ENCODE results near the gene ZNF454. TPM values are rescaled to one million over a fixed set of nuclear protein-coding genes. Genes with fewer than 3 reads are reported as not detected.

ZNF454 gene
- total RNA-seq, 4 donors from 2014 or later: 0.41 to 4.1 (median 1.6) TPM; not detected in 1

DNA sequence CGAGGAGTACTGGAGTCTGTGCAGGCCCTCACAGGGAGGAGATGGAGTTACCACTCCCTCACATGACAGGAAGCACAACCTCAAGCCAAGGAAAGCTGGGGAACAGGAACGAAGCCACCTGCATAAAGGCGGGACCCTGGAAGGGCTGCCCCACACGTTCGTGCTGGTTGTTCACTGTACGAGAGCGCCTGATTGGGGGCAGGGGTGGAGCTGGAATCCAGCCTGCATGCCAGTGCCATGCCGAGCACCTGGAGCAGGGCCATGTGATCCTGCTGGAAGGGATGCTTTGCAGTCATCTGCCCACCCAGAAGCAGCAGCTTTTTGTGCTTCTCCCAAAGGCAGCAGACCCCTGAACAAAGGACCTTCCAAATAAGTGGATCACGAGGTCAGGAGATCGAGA, 42.7 kb downstream of the ZNF454 start:
- Histone ChIP-seq H3K4me3 (no peak overlapping the region), H3K36me3 (no peaks in the 10 kb centered on the region), H3K27me3 (no peaks in the 10 kb centered on the region), H3K9me3 (peaks cover 32 to 74% of the 10 kb centered on the region in 2 donors), H3K4me1 (no peaks in the 10 kb centered on the region), H3K27ac (no peak overlapping the region)
- 60 to 93% methylated on average over 1 to 10 of the region's 10 CpGs for WGBS, 2 donors (ENCODE audit: low coverage in 1 of 2)
- in situ Hi-C loops (cut with MboI; ENCODE audit: low pct_ligation_motif_present in 1 of 4, low pct_unique_long_range_greater_than_20kb in 1 of 4, low sequenced_read_pairs in 3 of 4) (no loop called here), intact Hi-C loops (cut with DNase I; ENCODE audit: low total_unique reads) (no loop called here)
- TF ChIP-seq, protein P1, sequence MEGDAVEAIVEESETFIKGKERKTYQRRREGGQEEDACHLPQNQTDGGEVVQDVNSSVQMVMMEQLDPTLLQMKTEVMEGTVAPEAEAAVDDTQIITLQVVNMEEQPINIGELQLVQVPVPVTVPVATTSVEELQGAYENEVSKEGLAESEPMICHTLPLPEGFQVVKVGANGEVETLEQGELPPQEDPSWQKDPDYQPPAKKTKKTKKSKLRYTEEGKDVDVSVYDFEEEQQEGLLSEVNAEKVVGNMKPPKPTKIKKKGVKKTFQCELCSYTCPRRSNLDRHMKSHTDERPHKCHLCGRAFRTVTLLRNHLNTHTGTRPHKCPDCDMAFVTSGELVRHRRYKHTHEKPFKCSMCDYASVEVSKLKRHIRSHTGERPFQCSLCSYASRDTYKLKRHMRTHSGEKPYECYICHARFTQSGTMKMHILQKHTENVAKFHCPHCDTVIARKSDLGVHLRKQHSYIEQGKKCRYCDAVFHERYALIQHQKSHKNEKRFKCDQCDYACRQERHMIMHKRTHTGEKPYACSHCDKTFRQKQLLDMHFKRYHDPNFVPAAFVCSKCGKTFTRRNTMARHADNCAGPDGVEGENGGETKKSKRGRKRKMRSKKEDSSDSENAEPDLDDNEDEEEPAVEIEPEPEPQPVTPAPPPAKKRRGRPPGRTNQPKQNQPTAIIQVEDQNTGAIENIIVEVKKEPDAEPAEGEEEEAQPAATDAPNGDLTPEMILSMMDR (IDR thresholded peaks at IDR 0.05): no peak
- TF ChIP-seq EP300 (IDR thresholded peaks at IDR 0.05; ENCODE audit: low read depth) (no peak), POLR2AphosphoS5 (IDR thresholded peaks at IDR 0.05) (no peak), POLR2A (IDR thresholded peaks at IDR 0.05) (no peak)
- DNase-seq: no peak

- intact Hi-C loops (cut with DNase I; ENCODE audit: low total_unique reads): loop anchor here (5.0 kb wide), 1 partner anchor 1002 kb away; no protein-coding TSS in a partner anchor
- H3K27ac ChIP-seq: no peak overlapping the region
- TF ChIP-seq, protein P1 (IDR thresholded peaks at IDR 0.05): no peak
- TF ChIP-seq EP300 (IDR thresholded peaks at IDR 0.05; ENCODE audit: low read depth) (no peak), POLR2AphosphoS5 (IDR thresholded peaks at IDR 0.05) (no peak), POLR2A (IDR thresholded peaks at IDR 0.05) (no peak)
- H3K36me3 ChIP-seq: no peaks in the 10 kb centered on the region
- no peaks in the 10 kb centered on the region for H3K27me3 ChIP-seq
- peaks cover 29 to 67% of the 10 kb centered on the region in 2 donors for H3K9me3 ChIP-seq
- no peaks in the 10 kb centered on the region for H3K4me1 ChIP-seq
- WGBS, 2 donors (ENCODE audit: low coverage in 1 of 2): 91 to 97% methylated on average over 14 to 37 of the region's 37 CpGs
- in situ Hi-C loops (cut with MboI; ENCODE audit: low pct_ligation_motif_present in 1 of 4, low pct_unique_long_range_greater_than_20kb in 1 of 4, low sequenced_read_pairs in 3 of 4): no loop called here
- H3K4me3 ChIP-seq: no peak overlapping the region
- no peak for DNase-seq
Observed at GRCh38 chr5:178984145-178985072, 43.4 kb downstream of the ZNF454 start.

- H3K4me3 ChIP-seq: no peak overlapping the region
- intact Hi-C loops (cut with DNase I; ENCODE audit: low total_unique reads): loop anchor here (5.0 kb wide), 1 partner anchor 1004 kb away; no protein-coding TSS in a partner anchor
- TF ChIP-seq, protein P1 (IDR thresholded peaks at IDR 0.05): no peak
- TF ChIP-seq POLR2A (IDR thresholded peaks at IDR 0.05): no peak
- TF ChIP-seq EP300 (IDR thresholded peaks at IDR 0.05; ENCODE audit: low read depth): no peak
- no peak for TF ChIP-seq POLR2AphosphoS5 (IDR thresholded peaks at IDR 0.05)
- in situ Hi-C loops (cut with MboI; ENCODE audit: low pct_ligation_motif_present in 1 of 4, low pct_unique_long_range_greater_than_20kb in 1 of 4, low sequenced_read_pairs in 3 of 4): no loop called here
- H3K27ac ChIP-seq: no peak overlapping the region
- no peaks in the 10 kb centered on the region for H3K27me3 ChIP-seq
- 94 to 97% methylated on average over 6 to 41 of the region's 43 CpGs for WGBS, 2 donors (ENCODE audit: low coverage in 1 of 2)
- no peak for DNase-seq
- H3K4me1 ChIP-seq: no peaks in the 10 kb centered on the region
- H3K36me3 ChIP-seq: no peaks in the 10 kb centered on the region
- H3K9me3 ChIP-seq: peaks cover 16 to 56% of the 10 kb centered on the region in 2 donors
Observed at GRCh38 chr5:178986326-178986960, 45.4 kb downstream of the ZNF454 start.

Data from transverse colon (tissue), 4 donors.